Stimulated activated naive CD4-positive, alpha-beta T cell (primary cell): ENCODE data around the gene TXNDC9.
"Not testable (repeated sequence)": the region's sequence is repeated elsewhere in the genome, so short reads cannot be mapped to it uniquely, and the experiment has no call there.

ENCODE experiments used
- DNase-seq, 6 experiments: peaks; one replicate each; lab custom pipeline; 2025; lab: John Stamatoyannopoulos, UW

TXNDC9 gene

GRCh38 chr2:99335911-99336803, at the start of gene TXNDC9:
TSS of gene TXNDC9 (minus strand) at chr2:99336333. CDS start at chr2:99333210, 3,123 bp downstream.
- DNase-seq = peak; percentile 91 to 97 (median 96)

- no peak for DNase-seq
These were observed 46.0 kb upstream of the TXNDC9 start for GRCh38 chr2:99382143-99382542.

GRCh38 chr2:99380376-99381010, 44.4 kb upstream of the TXNDC9 start:
- no peak for DNase-seq

- DNase-seq = no peak
These were observed 41.7 kb upstream of the TXNDC9 start for GRCh38 chr2:99377879-99378278.

GRCh38 chr2:99376254-99376864, 40.2 kb upstream of the TXNDC9 start:
- no peak for DNase-seq

- DNase-seq = no peak
These were observed 38.6 kb upstream of the TXNDC9 start for GRCh38 chr2:99374747-99375146.

- no peak for DNase-seq
These were observed 37.0 kb upstream of the TXNDC9 start for GRCh38 chr2:99373144-99373543.

- DNase-seq = not testable (repeated sequence)
These were observed 32.7 kb upstream of the TXNDC9 start for GRCh38 chr2:99368854-99369253.

- DNase-seq = no peak
These were observed 29.5 kb upstream of the TXNDC9 start for GRCh38 chr2:99365661-99366060.

- no peak for DNase-seq
These were observed 20.7 kb upstream of the TXNDC9 start for GRCh38 chr2:99356853-99357252.

GRCh38 chr2:99354825-99355224, 18.7 kb upstream of the TXNDC9 start:
- DNase-seq = not testable (repeated sequence)

- no peak for DNase-seq
These were observed 17.9 kb upstream of the TXNDC9 start for GRCh38 chr2:99354070-99354469.

- no peak for DNase-seq
These were observed 14.1 kb upstream of the TXNDC9 start for GRCh38 chr2:99350194-99350593.

- DNase-seq = no peak
These were observed 12.0 kb upstream of the TXNDC9 start for GRCh38 chr2:99348173-99348572.

- DNase-seq = no peak
These were observed 10.1 kb upstream of the TXNDC9 start for GRCh38 chr2:99346218-99346617.

- DNase-seq = not testable (repeated sequence)
These were observed 9.3 kb upstream of the TXNDC9 start for GRCh38 chr2:99345446-99345845.

- DNase-seq = no peak
These were observed 6.4 kb upstream of the TXNDC9 start for GRCh38 chr2:99342536-99342935.

- no peak for DNase-seq
These were observed 4.6 kb upstream of the TXNDC9 start for GRCh38 chr2:99340669-99341236.

GRCh38 chr2:99338029-99338585, 2.0 kb upstream of the TXNDC9 start:
- DNase-seq = peak in 2 of 6 experiments; percentile 23 to 41

GRCh38 chr2:99337113-99338028, 1.2 kb upstream of the TXNDC9 start, which contains the start of gene EIF5B:
TSS of gene EIF5B (plus strand) at chr2:99337389. CDS start at chr2:99337555, 166 bp downstream.
- peak; percentile 75 to 85 (median 79) for DNase-seq

GRCh38 chr2:99336804-99337112, 625 bp upstream of the TXNDC9 start:
- peak in 1 of 6 experiments; percentile 50 for DNase-seq
